Liver (tissue), 9 donors: ENCODE data around the gene KLF11. TPM values are rescaled to one million over a fixed set of nuclear protein-coding genes. Genes with fewer than 3 reads are reported as not detected.

Source experiments
- DNase-seq: peaks from one replicate; pipeline ENCODE4 v3.0.0-alpha.2; 2017; ENCODE audit warnings: low spot score
- H3K27ac ChIP-seq, 2 donors: one replicate each; pipeline ENCODE4 v1.7.0; 2013; ENCODE audit warnings: inconsistent platforms in 2 of 2, low read length in 2 of 2, control low read depth in 1 of 2, low read depth in 1 of 2, mild to moderate bottlenecking in 1 of 2
- H3K27me3 ChIP-seq, 4 donors: one replicate each; pipeline versions ENCODE4 v1.6.1 to v1.7.0; 2013; ENCODE audit warnings: low read length in 3 of 4, inconsistent platforms in 1 of 4, mild to moderate bottlenecking in 1 of 4, moderate library complexity in 1 of 4; ENCODE audit not compliant: control insufficient read depth in 4 of 4, insufficient read depth in 4 of 4
- H3K36me3 ChIP-seq, 4 donors: one replicate each; pipeline versions ENCODE4 v1.6.1 to v1.7.0; 2013; ENCODE audit warnings: low read length in 3 of 4, mild to moderate bottlenecking in 3 of 4, low read depth in 1 of 4, moderate library complexity in 1 of 4; ENCODE audit not compliant: control insufficient read depth in 4 of 4, insufficient read depth in 3 of 4
- H3K4me1 ChIP-seq, 4 donors: one replicate each; pipeline versions ENCODE4 v1.6.1 to v1.7.0; 2013; ENCODE audit warnings: low read length in 3 of 4, mild to moderate bottlenecking in 3 of 4, moderate library complexity in 1 of 4; ENCODE audit not compliant: control insufficient read depth in 4 of 4, insufficient read depth in 4 of 4
- H3K4me3 ChIP-seq, 3 donors: one replicate each; pipeline versions ENCODE4 v1.6.1 to v1.7.0; 2013; ENCODE audit warnings: low read length in 3 of 3, control low read depth in 1 of 3, low read depth in 1 of 3, mild to moderate bottlenecking in 1 of 3
- H3K9ac ChIP-seq, 2 donors: one replicate each; pipeline ENCODE4 v1.7.0; 2013; ENCODE audit warnings: low read length in 2 of 2, mild to moderate bottlenecking in 2 of 2, moderate library complexity in 2 of 2, control low read depth in 1 of 2, low read depth in 1 of 2
- H3K9me3 ChIP-seq, 4 donors: one replicate each; pipeline versions ENCODE4 v1.6.1 to v1.7.0; 2013; ENCODE audit warnings: low read length in 3 of 4; ENCODE audit not compliant: control insufficient read depth in 4 of 4
- CTCF ChIP-seq: fragments of 150-350 bp; IDR thresholded peaks from 2 replicates; pipeline ENCODE4 v1.5.1; 2017; ENCODE audit warnings: improper control_type of control experiment, low read depth, low read length; ENCODE audit not compliant: missing input control
- EGR1 ChIP-seq, 2 donors: IDR thresholded peaks; 2 replicates each; pipeline ENCODE4 v1.6.1; 2016 to 2018; ENCODE audit warnings: antibody characterized with exemption in 2 of 2, low read depth in 2 of 2
- FOXA1 ChIP-seq: IDR thresholded peaks from 2 replicates; pipeline ENCODE4 v1.6.1; 2016; ENCODE audit warnings: antibody characterized with exemption
- FOXA2 ChIP-seq: IDR thresholded peaks from 2 replicates; pipeline ENCODE4 v1.6.1; 2016; ENCODE audit warnings: antibody characterized with exemption
- GABPA ChIP-seq, 2 donors: IDR thresholded peaks in 1 of 2; conservative IDR thresholded peaks in 1 of 2; 2 replicates each; pipeline ENCODE4 v1.6.1; 2016; ENCODE audit warnings: antibody characterized with exemption in 2 of 2, mild to moderate bottlenecking in 1 of 2, moderate library complexity in 1 of 2
- HNF4A ChIP-seq, 2 donors: conservative IDR thresholded peaks; 2 replicates each; pipeline ENCODE4 v1.6.1; 2016; ENCODE audit warnings: antibody characterized with exemption in 2 of 2, mild to moderate bottlenecking in 2 of 2
- HNF4G ChIP-seq: IDR thresholded peaks from 2 replicates; pipeline ENCODE4 v1.6.1; 2016; ENCODE audit warnings: antibody characterized with exemption
- JUND ChIP-seq, 2 donors: IDR thresholded peaks; 2 replicates each; pipeline ENCODE4 v1.6.1; 2016; ENCODE audit warnings: antibody characterized with exemption in 2 of 2
- NR2F2 ChIP-seq: IDR thresholded peaks from 2 replicates; pipeline ENCODE4 v1.6.1; 2016; ENCODE audit warnings: antibody characterized with exemption
- RAD21 ChIP-seq, 2 donors: IDR thresholded peaks; 2 replicates each; pipeline ENCODE4 v1.6.1; 2016; ENCODE audit warnings: antibody characterized with exemption in 2 of 2, mild to moderate bottlenecking in 2 of 2
- RXRA ChIP-seq, 2 donors: IDR thresholded peaks; 2 replicates each; pipeline ENCODE4 v1.6.1; 2017 to 2018; ENCODE audit warnings: antibody characterized with exemption in 2 of 2, mild to moderate bottlenecking in 1 of 2
- SP1 ChIP-seq: IDR thresholded peaks from 2 replicates; pipeline ENCODE4 v1.6.1; 2018; ENCODE audit warnings: antibody characterized with exemption, mild to moderate bottlenecking
- YY1 ChIP-seq: IDR thresholded peaks from 2 replicates; pipeline ENCODE4 v1.6.1; 2016; ENCODE audit warnings: antibody characterized with exemption, mild to moderate bottlenecking
- WGBS: extraction: QIAGEN DNeasy Blood & Tissue Kit; methylation state at CpG from one replicate; pipeline ENCODE4 v1.1.7; 2013; 5-methylcytosine and 5-hydroxymethylcytosine counted together
- polyA plus RNA-seq, 2 donors: library from polyadenylated mRNA; stranded (reverse) in 1 of 2; unstranded in 1 of 2; fragments of 200-250 nt in 1 of 2; fragments of >200 nt in 1 of 2; fragmentation: Nextera tagmentation in 1 of 2; extraction: Ambion mirVana in 1 of 2; gene quantifications; one replicate each; pipeline versions ENCODE4 v1.2.1 to v1.2.3, GENCODE V29; 2013 to 2015
- total RNA-seq, 2 donors: library from RNA; depleted of rRNA; stranded (reverse); fragments of >200 nt; gene quantifications; one replicate each; pipeline ENCODE4 v1.2.3, GENCODE V29; 2014
- TF ChIP-seq, protein P1 (sequence below): IDR thresholded peaks from 2 replicates; pipeline ENCODE4 v1.6.1; 2016; ENCODE audit warnings: antibody characterized with exemption
- TF ChIP-seq, protein P2 (sequence below): IDR thresholded peaks from 2 replicates; pipeline ENCODE4 v1.6.1; 2016; ENCODE audit warnings: antibody characterized with exemption
- TF ChIP-seq, protein P3 (sequence below): IDR thresholded peaks from 2 replicates; pipeline ENCODE4 v1.6.1; 2016; ENCODE audit warnings: antibody characterized with exemption, mild to moderate bottlenecking
- donor health status: healthy.
- donor health status: healthy.
- donor health status: healthy.
- donor health status: healthy.
- donor health status: healthy.

The KLF11 gene
- total and polyA plus RNA-seq, 4 donors, result 10.5 to 43.0 (median 14.5) TPM

- peaks cover 0 to 3% (median 0%) of the 10 kb centered on the region in 4 donors for H3K4me1 ChIP-seq
- no peak for DNase-seq
- H3K27ac ChIP-seq, result no peak overlapping the region
- peaks cover 0 to 4% (median 0%) of the 10 kb centered on the region in 4 donors for H3K36me3 ChIP-seq
- no peaks in the 10 kb centered on the region for H3K27me3 ChIP-seq
- TF ChIP-seq FOXA2 (no peak), HNF4A (conservative IDR thresholded peaks at IDR 0.05) (peak in 1 of 2 donors; percentile 23)
- H3K4me3 ChIP-seq, result no peak overlapping the region
- no peaks in the 10 kb centered on the region for H3K9me3 ChIP-seq
- WGBS, result 78% methylated on average over 20 of the region's 20 CpGs
- H3K9ac ChIP-seq, result no peak overlapping the region
These were observed 16.4 kb downstream of the KLF11 start for GRCh38 chr2:10059552-10060335.

DNA sequence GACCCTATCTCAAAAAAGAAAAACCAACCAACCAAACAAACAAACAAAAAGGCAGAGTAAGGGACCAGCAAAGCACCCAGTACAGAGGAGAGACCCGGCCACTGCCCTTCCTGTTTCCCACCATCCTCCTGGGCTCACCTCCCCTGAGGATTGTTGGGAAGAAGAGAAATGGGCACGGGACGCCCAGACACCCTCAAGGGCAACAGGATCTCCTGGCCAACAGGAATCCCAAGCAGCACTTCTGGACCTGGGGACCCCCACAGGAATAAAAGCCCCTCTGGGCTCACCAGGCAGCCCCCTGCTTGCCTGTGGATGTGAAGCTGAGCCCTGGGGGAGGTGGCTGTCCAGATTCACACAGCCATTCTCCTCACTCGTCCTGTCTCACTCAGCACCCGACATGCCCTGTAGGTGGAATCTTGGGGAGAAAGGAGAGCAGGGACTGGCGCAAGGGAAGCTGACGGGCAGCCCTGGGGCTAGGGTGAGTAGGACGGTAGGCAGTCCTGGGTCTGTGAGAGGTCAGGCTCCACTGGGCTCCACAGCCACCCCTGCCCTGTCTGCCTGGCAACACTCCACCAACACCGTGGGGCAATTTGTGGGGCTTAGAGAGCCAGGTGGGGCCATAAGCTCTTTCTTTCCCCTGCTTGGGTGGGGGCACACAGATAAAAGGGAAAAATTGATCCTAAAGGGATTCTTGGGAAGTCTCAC, 18.0 kb downstream of the KLF11 start:
- H3K27ac ChIP-seq, result no peak overlapping the region
- peaks cover 0 to 3% (median 0%) of the 10 kb centered on the region in 4 donors for H3K4me1 ChIP-seq
- H3K9me3 ChIP-seq, result no peaks in the 10 kb centered on the region
- TF ChIP-seq RAD21 (IDR thresholded peaks at IDR 0.05), result no peak
- TF ChIP-seq SP1, result no peak
- no peak for TF ChIP-seq JUND (IDR thresholded peaks at IDR 0.05)
- no peak for TF ChIP-seq YY1
- TF ChIP-seq, protein P1, sequence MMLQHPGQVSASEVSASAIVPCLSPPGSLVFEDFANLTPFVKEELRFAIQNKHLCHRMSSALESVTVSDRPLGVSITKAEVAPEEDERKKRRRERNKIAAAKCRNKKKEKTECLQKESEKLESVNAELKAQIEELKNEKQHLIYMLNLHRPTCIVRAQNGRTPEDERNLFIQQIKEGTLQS, result no peak
- no peak for TF ChIP-seq NR2F2
- no peak for TF ChIP-seq HNF4A (conservative IDR thresholded peaks at IDR 0.05)
- TF ChIP-seq HNF4G, result no peak
- TF ChIP-seq EGR1 (IDR thresholded peaks at IDR 0.05; ENCODE audit: low read depth in 2 of 2), result no peak
- TF ChIP-seq, protein P2, sequence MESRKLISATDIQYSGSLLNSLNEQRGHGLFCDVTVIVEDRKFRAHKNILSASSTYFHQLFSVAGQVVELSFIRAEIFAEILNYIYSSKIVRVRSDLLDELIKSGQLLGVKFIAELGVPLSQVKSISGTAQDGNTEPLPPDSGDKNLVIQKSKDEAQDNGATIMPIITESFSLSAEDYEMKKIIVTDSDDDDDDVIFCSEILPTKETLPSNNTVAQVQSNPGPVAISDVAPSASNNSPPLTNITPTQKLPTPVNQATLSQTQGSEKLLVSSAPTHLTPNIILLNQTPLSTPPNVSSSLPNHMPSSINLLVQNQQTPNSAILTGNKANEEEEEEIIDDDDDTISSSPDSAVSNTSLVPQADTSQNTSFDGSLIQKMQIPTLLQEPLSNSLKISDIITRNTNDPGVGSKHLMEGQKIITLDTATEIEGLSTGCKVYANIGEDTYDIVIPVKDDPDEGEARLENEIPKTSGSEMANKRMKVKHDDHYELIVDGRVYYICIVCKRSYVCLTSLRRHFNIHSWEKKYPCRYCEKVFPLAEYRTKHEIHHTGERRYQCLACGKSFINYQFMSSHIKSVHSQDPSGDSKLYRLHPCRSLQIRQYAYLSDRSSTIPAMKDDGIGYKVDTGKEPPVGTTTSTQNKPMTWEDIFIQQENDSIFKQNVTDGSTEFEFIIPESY, result no peak
- no peak for TF ChIP-seq FOXA1
- TF ChIP-seq RXRA (IDR thresholded peaks at IDR 0.05), result no peak
- TF ChIP-seq CTCF, result no peak
- TF ChIP-seq, protein P3, sequence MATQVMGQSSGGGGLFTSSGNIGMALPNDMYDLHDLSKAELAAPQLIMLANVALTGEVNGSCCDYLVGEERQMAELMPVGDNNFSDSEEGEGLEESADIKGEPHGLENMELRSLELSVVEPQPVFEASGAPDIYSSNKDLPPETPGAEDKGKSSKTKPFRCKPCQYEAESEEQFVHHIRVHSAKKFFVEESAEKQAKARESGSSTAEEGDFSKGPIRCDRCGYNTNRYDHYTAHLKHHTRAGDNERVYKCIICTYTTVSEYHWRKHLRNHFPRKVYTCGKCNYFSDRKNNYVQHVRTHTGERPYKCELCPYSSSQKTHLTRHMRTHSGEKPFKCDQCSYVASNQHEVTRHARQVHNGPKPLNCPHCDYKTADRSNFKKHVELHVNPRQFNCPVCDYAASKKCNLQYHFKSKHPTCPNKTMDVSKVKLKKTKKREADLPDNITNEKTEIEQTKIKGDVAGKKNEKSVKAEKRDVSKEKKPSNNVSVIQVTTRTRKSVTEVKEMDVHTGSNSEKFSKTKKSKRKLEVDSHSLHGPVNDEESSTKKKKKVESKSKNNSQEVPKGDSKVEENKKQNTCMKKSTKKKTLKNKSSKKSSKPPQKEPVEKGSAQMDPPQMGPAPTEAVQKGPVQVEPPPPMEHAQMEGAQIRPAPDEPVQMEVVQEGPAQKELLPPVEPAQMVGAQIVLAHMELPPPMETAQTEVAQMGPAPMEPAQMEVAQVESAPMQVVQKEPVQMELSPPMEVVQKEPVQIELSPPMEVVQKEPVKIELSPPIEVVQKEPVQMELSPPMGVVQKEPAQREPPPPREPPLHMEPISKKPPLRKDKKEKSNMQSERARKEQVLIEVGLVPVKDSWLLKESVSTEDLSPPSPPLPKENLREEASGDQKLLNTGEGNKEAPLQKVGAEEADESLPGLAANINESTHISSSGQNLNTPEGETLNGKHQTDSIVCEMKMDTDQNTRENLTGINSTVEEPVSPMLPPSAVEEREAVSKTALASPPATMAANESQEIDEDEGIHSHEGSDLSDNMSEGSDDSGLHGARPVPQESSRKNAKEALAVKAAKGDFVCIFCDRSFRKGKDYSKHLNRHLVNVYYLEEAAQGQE, result no peak
- TF ChIP-seq FOXA2, result no peak
- TF ChIP-seq GABPA (IDR thresholded peaks at IDR 0.05 in 1 of 2, conservative IDR thresholded peaks at IDR 0.05 in 1 of 2), result no peak
- H3K36me3 ChIP-seq, result no peaks in the 10 kb centered on the region
- no peaks in the 10 kb centered on the region for H3K27me3 ChIP-seq
- H3K9ac ChIP-seq, result no peak overlapping the region
- no peak for DNase-seq
- H3K4me3 ChIP-seq, result no peak overlapping the region
- 89% methylated on average over 9 of the region's 9 CpGs for WGBS
